T-helper 2 cell (primary cell): Measurements from ENCODE around the gene AQP7.
A peak's percentile ranks its signal among the peaks of the same experiment; 100 is the strongest.
"Not testable (repeated sequence)": the region's sequence is repeated elsewhere in the genome, so short reads cannot be mapped to it uniquely, and the experiment has no call there.

Source experiments
- DNase-seq, 5 experiments: peaks; one replicate each; pipeline versions ENCODE4 v3.0.0 to v3.0.0-alpha.2; 2012 to 2022

AQP7 gene

GRCh38 chr9:33374190-33374589 lies 28.2 kb downstream of the AQP7 start:
- no peak for DNase-seq

GRCh38 chr9:33372900-33373299 lies 29.5 kb downstream of the AQP7 start:
- no peak for DNase-seq

GRCh38 chr9:33366979-33367480 lies 35.3 kb downstream of the AQP7 start:
- DNase-seq: no peak

GRCh38 chr9:33364814-33365213 lies 37.6 kb downstream of the AQP7 start:
- not testable (repeated sequence) for DNase-seq

- no peak for DNase-seq
Measured at GRCh38 chr9:33364127-33364526, 38.2 kb downstream of the AQP7 start.

GRCh38 chr9:33358641-33359040 lies 43.7 kb downstream of the AQP7 start:
- DNase-seq: not testable (repeated sequence)

- DNase-seq: no peak
Measured at GRCh38 chr9:33355933-33356332, 46.4 kb downstream of the AQP7 start.

- peak in 1 of 5 experiments; percentile 29 for DNase-seq
Measured at GRCh38 chr9:33354651-33355211, 47.6 kb downstream of the AQP7 start.

- DNase-seq: peak in 1 of 5 experiments; percentile 20
Measured at GRCh38 chr9:33351547-33351946, 50.8 kb downstream of the AQP7 start.

GRCh38 chr9:33350310-33350709 lies 52.1 kb downstream of the AQP7 start:
- DNase-seq: no peak

- no peak for DNase-seq
Measured at GRCh38 chr9:33349743-33350142, 52.6 kb downstream of the AQP7 start.

GRCh38 chr9:33348998-33349397 lies 53.4 kb downstream of the AQP7 start:
- no peak for DNase-seq

- DNase-seq: no peak
Measured at GRCh38 chr9:33346564-33346963, 55.8 kb downstream of the AQP7 start.

- DNase-seq: no peak
Measured at GRCh38 chr9:33344145-33344544, 58.2 kb downstream of the AQP7 start.

GRCh38 chr9:33341182-33341581 lies 61.2 kb downstream of the AQP7 start:
- no peak for DNase-seq

GRCh38 chr9:33340186-33340585 lies 62.2 kb downstream of the AQP7 start:
- no peak for DNase-seq
